ENCODE measurements around the gene APC.

DNA sequence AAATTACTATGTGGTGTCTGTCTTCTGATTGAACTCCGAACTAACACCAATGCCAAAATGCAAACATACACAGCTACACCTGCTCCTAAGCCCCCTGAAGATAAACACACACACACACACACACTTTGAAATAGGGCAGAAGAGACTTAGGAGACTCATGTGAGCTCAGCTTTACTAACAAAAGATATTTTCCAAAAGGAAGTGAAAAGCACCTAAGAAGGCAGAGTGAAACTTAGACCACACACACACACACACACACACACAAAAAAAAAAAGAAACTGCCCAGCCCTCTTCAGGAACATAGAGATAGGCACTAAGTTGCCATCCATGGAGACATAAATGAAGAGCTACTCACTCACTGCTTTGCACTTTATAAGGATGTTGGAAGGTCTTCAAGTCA is 45.2 kb upstream of the APC start:
- TF ChIP-seq, protein P1, sequence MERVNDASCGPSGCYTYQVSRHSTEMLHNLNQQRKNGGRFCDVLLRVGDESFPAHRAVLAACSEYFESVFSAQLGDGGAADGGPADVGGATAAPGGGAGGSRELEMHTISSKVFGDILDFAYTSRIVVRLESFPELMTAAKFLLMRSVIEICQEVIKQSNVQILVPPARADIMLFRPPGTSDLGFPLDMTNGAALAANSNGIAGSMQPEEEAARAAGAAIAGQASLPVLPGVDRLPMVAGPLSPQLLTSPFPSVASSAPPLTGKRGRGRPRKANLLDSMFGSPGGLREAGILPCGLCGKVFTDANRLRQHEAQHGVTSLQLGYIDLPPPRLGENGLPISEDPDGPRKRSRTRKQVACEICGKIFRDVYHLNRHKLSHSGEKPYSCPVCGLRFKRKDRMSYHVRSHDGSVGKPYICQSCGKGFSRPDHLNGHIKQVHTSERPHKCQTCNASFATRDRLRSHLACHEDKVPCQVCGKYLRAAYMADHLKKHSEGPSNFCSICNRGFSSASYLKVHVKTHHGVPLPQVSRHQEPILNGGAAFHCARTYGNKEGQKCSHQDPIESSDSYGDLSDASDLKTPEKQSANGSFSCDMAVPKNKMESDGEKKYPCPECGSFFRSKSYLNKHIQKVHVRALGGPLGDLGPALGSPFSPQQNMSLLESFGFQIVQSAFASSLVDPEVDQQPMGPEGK (CRISPR knock-in tag; IDR thresholded peaks at IDR 0.05; ENCODE audit: borderline replicate concordance) = no peak
- TF ChIP-seq, protein P2, sequence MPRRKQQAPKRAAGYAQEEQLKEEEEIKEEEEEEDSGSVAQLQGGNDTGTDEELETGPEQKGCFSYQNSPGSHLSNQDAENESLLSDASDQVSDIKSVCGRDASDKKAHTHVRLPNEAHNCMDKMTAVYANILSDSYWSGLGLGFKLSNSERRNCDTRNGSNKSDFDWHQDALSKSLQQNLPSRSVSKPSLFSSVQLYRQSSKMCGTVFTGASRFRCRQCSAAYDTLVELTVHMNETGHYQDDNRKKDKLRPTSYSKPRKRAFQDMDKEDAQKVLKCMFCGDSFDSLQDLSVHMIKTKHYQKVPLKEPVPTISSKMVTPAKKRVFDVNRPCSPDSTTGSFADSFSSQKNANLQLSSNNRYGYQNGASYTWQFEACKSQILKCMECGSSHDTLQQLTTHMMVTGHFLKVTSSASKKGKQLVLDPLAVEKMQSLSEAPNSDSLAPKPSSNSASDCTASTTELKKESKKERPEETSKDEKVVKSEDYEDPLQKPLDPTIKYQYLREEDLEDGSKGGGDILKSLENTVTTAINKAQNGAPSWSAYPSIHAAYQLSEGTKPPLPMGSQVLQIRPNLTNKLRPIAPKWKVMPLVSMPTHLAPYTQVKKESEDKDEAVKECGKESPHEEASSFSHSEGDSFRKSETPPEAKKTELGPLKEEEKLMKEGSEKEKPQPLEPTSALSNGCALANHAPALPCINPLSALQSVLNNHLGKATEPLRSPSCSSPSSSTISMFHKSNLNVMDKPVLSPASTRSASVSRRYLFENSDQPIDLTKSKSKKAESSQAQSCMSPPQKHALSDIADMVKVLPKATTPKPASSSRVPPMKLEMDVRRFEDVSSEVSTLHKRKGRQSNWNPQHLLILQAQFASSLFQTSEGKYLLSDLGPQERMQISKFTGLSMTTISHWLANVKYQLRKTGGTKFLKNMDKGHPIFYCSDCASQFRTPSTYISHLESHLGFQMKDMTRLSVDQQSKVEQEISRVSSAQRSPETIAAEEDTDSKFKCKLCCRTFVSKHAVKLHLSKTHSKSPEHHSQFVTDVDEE (CRISPR knock-in tag; IDR thresholded peaks at IDR 0.05) = no peak
- TF ChIP-seq ZC3H10 (CRISPR knock-in tag; IDR thresholded peaks at IDR 0.05) (no peak), ESRRG (CRISPR knock-in tag; IDR thresholded peaks at IDR 0.05) (no peak), ZFP30 (CRISPR knock-in tag; IDR thresholded peaks at IDR 0.05) (no peak), SNAI2 (CRISPR knock-in tag; IDR thresholded peaks at IDR 0.05) (no peak), RARB (CRISPR knock-in tag; IDR thresholded peaks at IDR 0.05) (no peak), GLIS3 (CRISPR knock-in tag; IDR thresholded peaks at IDR 0.05) (no peak)
- TF ChIP-seq, protein P3, sequence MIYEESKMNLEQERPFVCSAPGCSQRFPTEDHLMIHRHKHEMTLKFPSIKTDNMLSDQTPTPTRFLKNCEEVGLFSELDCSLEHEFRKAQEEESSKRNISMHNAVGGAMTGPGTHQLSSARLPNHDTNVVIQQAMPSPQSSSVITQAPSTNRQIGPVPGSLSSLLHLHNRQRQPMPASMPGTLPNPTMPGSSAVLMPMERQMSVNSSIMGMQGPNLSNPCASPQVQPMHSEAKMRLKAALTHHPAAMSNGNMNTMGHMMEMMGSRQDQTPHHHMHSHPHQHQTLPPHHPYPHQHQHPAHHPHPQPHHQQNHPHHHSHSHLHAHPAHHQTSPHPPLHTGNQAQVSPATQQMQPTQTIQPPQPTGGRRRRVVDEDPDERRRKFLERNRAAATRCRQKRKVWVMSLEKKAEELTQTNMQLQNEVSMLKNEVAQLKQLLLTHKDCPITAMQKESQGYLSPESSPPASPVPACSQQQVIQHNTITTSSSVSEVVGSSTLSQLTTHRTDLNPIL (CRISPR knock-in tag; IDR thresholded peaks at IDR 0.05; ENCODE audit: low read depth) = no peak

Data from SK-N-SH treated with all-trans-retinoic acid at 6 μM for 48 hours (cell line).